Kidney (tissue), 14 donors: ENCODE results near the gene MYRFL. TPM values are rescaled to one million over a fixed set of nuclear protein-coding genes. Genes with fewer than 3 reads are reported as not detected.

Experiments used
- DNase-seq, 5 donors: peaks; one replicate each; pipeline ENCODE4 v3.0.0-alpha.2; 2013 to 2020
- FAIRE-seq: peaks from 2 replicates; lab custom pipeline; 2012; peaks lifted over from hg19 to GRCh38; lab: Jason Lieb, UNC
- H3K27ac ChIP-seq, 2 donors: one replicate each; pipeline ENCODE4 v1.7.0; 2013; ENCODE audit warnings: low read depth in 2 of 2, low read length in 2 of 2, inconsistent platforms in 1 of 2
- H3K27me3 ChIP-seq: one replicate; pipeline ENCODE4 v1.7.1; 2013; ENCODE audit warnings: low read length, inconsistent platforms; ENCODE audit not compliant: control insufficient read depth, insufficient read depth
- H3K36me3 ChIP-seq, 3 donors: one replicate each; pipeline versions ENCODE4 v1.7.0 to v1.7.1; 2013; ENCODE audit warnings: low read length in 3 of 3, control low read depth in 1 of 3, inconsistent platforms in 1 of 3; ENCODE audit not compliant: insufficient read depth in 3 of 3, control insufficient read depth in 2 of 3
- H3K4me1 ChIP-seq, 3 donors: one replicate each; pipeline versions ENCODE4 v1.7.0 to v1.7.1; 2013; ENCODE audit warnings: low read length in 3 of 3, inconsistent platforms in 1 of 3, low read depth in 1 of 3; ENCODE audit not compliant: control insufficient read depth in 2 of 3, insufficient read depth in 2 of 3
- H3K4me3 ChIP-seq, 3 donors: one replicate each; pipeline versions ENCODE4 v1.7.0 to v1.8.1; 2013; ENCODE audit warnings: low read length in 3 of 3, control low read depth in 1 of 3, inconsistent platforms in 1 of 3
- H3K9ac ChIP-seq, 3 donors: one replicate each; pipeline versions ENCODE4 v1.7.0 to v1.7.1; 2013; ENCODE audit warnings: low read length in 3 of 3, control low read depth in 1 of 3, inconsistent platforms in 1 of 3
- H3K9me3 ChIP-seq, 3 donors: one replicate each; pipeline versions ENCODE4 v1.7.0 to v1.7.1; 2013; ENCODE audit warnings: low read length in 3 of 3, control low read depth in 1 of 3, inconsistent platforms in 1 of 3; ENCODE audit not compliant: control insufficient read depth in 2 of 3, insufficient read depth in 1 of 3
- CTCF ChIP-seq: IDR thresholded peaks from 3 replicates; pipeline ENCODE4 v1.5.1; 2012; ENCODE audit warnings: mild to moderate bottlenecking, moderate library complexity, borderline replicate concordance; ENCODE audit not compliant: insufficient read depth; ENCODE audit errors: extremely low read depth
- intact Hi-C: fragments of 100-400 bp; cut with DNase I; formaldehyde crosslinking; loops from one replicate; pipeline ENCODE4 v1.11.1; 2022
- polyA plus RNA-seq: library from polyadenylated mRNA; stranded (reverse); fragments of 350-450 nt; fragmentation: Illumina TruSeq; extraction: RNeasy Lipid Tissue Mini Kit (QIAGEN cat#74804); gene quantifications from one replicate; pipeline ENCODE4 v1.2.3, GENCODE V29; 2014; ENCODE audit warnings: low read depth, low replicate concordance; ENCODE audit not compliant: insufficient read depth
- total RNA-seq: library from RNA; stranded (reverse); fragmentation: NEBNext Ultra II Directional; extraction: Animal tissue kit (Norgen Biotek cat#: 25700); gene quantifications from one replicate; pipeline ENCODE4 v1.2.1, GENCODE V29; 2021
- donor health status: control.
- donor health status: control.
- donor health status: control.
- donor health status: control.
- donor health status: control.
- donor health status: DM: yes; HTN: yes; CAD: no.
- donor health status: Normal renal cell carcinoma (clear cell type).

MYRFL gene
- total and polyA plus RNA-seq, 2 donors from 2014 or later, result 0.82 to 1.6 TPM

- no peak overlapping the region for H3K27ac ChIP-seq
- no peaks in the 10 kb centered on the region for H3K27me3 ChIP-seq
- no peak for TF ChIP-seq CTCF
- no peaks in the 10 kb centered on the region for H3K4me1 ChIP-seq
- no peaks in the 10 kb centered on the region for H3K9me3 ChIP-seq
- no peaks in the 10 kb centered on the region for H3K36me3 ChIP-seq
- H3K9ac ChIP-seq, result no peak overlapping the region
- intact Hi-C loops, result no loop called here
- DNase-seq, result no peak
- no peak for FAIRE-seq
- H3K4me3 ChIP-seq, result no peak overlapping the region
Observed at GRCh38 chr12:69874606-69875005, 49.6 kb downstream of the MYRFL start.

GRCh38 chr12:69875416-69875935 lies 50.4 kb downstream of the MYRFL start:
- Histone ChIP-seq H3K36me3 (no peaks in the 10 kb centered on the region), H3K27me3 (no peaks in the 10 kb centered on the region), H3K9ac (no peak overlapping the region), H3K4me3 (no peak overlapping the region), H3K27ac (no peak overlapping the region), H3K9me3 (no peaks in the 10 kb centered on the region), H3K4me1 (no peaks in the 10 kb centered on the region)
- intact Hi-C loops, result no loop called here
- no peak for TF ChIP-seq CTCF
- no peak for DNase-seq
- FAIRE-seq, result no peak

DNA sequence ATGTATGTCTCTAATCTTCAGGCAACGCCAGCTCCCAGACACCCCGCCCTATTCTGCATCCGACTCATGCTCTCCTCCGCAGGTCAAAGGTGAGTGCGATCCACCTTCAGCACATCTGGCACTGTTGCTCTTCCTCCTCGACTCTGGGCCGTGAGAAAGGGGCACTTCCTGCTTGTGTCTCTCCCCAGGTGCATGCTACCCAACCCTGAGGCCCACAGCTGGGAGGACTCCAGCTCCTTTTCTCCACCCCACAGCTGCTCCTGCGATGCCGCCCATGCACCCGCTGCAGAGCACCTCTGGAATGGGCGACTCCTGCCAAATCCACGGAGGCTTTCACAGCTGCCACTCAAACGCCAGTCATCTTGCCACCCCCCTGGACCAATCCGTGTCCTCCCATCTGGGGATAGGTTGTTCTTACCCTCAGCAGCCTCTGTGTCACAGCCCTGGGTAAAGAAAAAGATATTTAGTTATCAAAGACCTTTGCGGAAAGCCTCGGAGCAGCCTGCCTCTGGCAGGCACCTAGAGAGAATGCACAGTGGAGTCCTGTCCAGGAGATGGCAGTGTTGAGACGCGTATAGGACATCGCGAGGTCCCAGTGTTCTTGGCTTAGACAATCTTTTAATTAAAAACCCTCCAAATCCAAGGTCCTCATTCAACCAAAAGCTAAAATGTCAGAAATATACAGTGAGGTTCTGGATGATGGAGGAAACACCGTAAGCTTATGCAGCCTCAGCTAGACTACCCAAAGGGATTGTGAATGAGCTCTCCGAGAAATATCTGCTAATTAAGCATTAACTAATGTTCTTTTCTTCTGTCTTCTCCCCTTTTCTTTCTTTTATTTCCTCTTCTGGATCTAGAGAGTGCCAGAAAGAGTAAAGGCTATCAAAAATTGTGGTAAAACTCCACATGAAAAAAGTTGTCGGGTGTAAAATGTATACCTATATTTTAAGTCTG lies 54.3 kb downstream of the MYRFL start:
- intact Hi-C loops, result no loop called here
- Histone ChIP-seq H3K4me3 (no peak overlapping the region), H3K9ac (no peak overlapping the region), H3K27ac (no peak overlapping the region), H3K4me1 (peaks cover 0 to 5% (median 2%) of the 10 kb centered on the region in 3 donors), H3K36me3 (no peaks in the 10 kb centered on the region), H3K9me3 (no peaks in the 10 kb centered on the region), H3K27me3 (no peaks in the 10 kb centered on the region)
- peak; percentile 91 for TF ChIP-seq CTCF
- FAIRE-seq (peak; percentile 47), DNase-seq (peak in 4 of 5 donors; percentile 71 to 89 (median 84))
